Measurements from ENCODE around the gene MCM3AP.

MCM3AP gene

GRCh38 chr21:46199436-46200373 lies 85.7 kb downstream of the MCM3AP start:
- DNase-seq = no peak

DNA sequence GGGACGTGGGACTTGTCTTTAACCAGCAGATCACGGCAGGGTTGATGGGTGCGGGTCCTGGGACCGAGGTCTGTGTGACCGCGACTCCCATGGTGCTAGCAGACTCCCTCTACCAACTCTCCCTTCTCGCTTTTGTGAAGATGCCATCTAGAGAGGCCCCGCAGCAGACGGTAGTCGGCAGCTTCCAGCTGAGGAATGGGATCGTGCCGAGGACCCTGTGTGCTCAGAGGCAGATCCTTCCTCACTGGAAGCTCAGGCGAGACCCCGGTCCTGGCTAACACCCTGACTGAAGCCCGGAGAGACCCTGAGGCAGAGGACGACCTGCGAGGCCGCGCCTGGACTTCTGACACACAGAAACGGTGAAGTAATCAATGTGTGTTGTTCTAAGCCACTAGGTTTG lies 88.7 kb downstream of the MCM3AP start:
- DNase-seq = no peak

GRCh38 chr21:46195595-46196195 lies 89.7 kb downstream of the MCM3AP start:
- no peak for DNase-seq

DNA sequence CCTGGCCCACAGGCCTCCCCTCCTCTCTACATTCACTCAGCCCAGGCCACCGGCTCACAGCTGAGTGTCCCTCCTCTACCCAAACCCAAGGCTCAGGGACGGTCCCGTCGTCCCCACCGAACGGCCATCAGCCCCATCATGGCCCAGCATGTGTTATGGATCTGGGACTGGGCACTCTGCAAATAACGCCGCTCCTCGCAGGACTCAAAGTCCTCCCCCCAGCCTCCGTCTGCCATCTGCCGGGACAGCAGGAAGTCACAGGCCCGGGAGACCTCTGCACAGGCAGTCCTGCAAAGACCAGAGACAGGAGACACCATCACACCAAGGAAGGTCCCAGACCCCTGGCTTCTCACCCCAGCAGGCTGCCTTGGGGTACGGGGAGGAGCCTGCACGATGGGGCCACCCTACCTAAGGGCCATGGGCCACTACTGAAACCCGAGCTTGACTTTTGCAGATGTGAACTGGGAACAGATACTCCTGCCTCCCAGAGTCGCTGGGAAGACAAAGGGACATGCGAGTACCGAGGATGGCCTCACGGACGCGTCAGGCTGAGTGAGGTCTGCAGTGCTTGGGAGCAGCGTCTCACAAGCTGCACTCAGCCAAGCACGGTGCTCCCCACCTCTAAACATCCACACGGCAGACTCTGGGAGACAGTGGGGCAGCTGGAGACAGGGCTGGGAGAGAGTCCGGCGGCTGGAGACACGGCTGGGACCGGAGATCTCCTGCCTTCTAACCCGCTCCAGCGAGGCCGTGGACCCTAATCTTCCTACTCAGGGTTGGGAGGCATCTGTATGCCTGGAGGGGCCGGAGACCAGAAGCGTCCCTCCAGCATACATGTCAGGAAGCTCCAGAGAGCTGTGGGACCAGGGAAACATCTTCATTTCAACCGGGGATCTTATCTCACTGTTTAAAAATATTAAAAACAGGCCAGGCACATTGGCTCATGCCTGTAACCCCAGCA lies 90.8 kb downstream of the MCM3AP start:
- DNase-seq = no peak

GRCh38 chr21:46193829-46194373 lies 91.5 kb downstream of the MCM3AP start:
- DNase-seq = no peak

- DNase-seq = no peak
Measured at GRCh38 chr21:46191686-46192575, 93.5 kb downstream of the MCM3AP start.

GRCh38 chr21:46191257-46191685 lies 94.1 kb downstream of the MCM3AP start:
- DNase-seq = no peak

GRCh38 chr21:46190491-46191131 lies 94.8 kb downstream of the MCM3AP start:
- DNase-seq = no peak

DNA sequence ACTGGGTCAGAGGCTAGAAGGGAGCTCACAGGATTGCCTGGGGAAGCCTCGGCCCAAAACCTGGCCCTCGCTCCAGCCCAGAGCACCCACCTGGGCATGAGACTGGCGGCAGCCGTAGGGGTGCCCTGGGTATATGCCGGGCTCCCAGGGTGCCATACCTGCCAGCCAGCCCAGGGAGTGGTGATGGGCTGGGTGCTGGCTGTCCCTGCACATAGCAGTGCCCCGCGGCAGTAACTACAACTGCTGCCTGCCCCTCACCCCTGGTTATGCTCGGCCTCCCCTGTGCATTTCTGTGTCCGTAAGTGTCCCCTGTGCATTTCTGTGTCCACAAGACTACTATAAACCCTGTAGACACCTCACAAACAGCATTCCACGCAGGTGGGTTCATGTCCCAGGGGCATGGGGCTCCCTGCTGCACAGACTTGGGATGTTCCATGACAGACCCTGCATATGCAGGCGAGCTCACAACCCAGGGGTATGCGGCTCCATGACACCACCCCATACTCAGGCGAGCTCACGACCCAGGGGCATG lies 95.4 kb downstream of the MCM3AP start:
- DNase-seq = no peak

- DNase-seq = no peak
Measured at GRCh38 chr21:46189213-46189958, 96.0 kb downstream of the MCM3AP start.

GRCh38 chr21:46188226-46189212 lies 96.9 kb downstream of the MCM3AP start:
- no peak for DNase-seq

GRCh38 chr21:46187814-46188213 lies 97.6 kb downstream of the MCM3AP start:
- no peak for DNase-seq

DNA sequence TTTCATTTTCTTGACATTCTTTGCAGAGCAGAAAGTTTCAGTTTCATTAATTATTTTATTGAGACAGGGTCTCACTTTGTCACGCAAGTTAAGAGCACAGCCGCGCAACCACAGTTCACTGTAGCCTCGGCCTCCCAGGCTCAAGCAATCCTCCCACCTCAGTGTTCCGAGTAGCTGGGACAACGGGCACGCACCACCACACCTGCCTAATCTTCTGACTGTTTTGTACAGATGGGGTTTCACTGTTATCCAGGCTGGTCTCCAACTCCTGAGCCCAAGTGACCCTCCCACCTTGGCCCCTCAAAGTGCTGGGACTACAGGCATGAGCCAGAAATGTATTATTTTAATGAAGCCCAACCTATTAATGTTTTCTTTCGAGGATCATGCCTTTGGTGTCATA lies 98.2 kb downstream of the MCM3AP start:
- DNase-seq = no peak

- DNase-seq = no peak
Measured at GRCh38 chr21:46185716-46186115, 99.7 kb downstream of the MCM3AP start.
